Erythroblast (primary cell): ENCODE results near the gene SYNJ2.

Source experiments
- GATA1 ChIP-seq: IDR thresholded peaks from 2 replicates; pipeline ENCODE4 v1.6.1; 2011; ENCODE audit warnings: low read depth, mild to moderate bottlenecking, control low read depth, low read length, moderate library complexity
- POLR2A ChIP-seq: IDR thresholded peaks from 2 replicates; pipeline ENCODE4 v1.6.1; 2011; ENCODE audit warnings: mild to moderate bottlenecking, low read length

GRCh38 chr6:157941101-157941863, 40.4 kb upstream of the SYNJ2 start:
- TF ChIP-seq POLR2A (no peak), GATA1 (no peak)
